Measurements from ENCODE around the gene KRTAP21-2.

Gene KRTAP21-2

GRCh38 chr21:30718239-30718909, 28.7 kb downstream of the KRTAP21-2 start, which contains the start of gene KRTAP21-3:
TSS of gene KRTAP21-3 (minus strand) at chr21:30718777. CDS start at chr21:30718759, 18 bp downstream.
- Mint-ChIP-seq H3K36me3 (ENCODE audit: low read depth) (no peaks in the 10 kb centered on the region), H3K27me3 (ENCODE audit: low read depth) (no peaks in the 10 kb centered on the region), H3K4me3 (no peak within 1 kb of the TSS), H3K27ac (no peak within 1 kb of the TSS), H3K4me1 (no peaks in the 10 kb centered on the region), H3K9me3 (peaks cover 4% of the 10 kb centered on the region)
- no peak for TF ChIP-seq CTCF (IDR thresholded peaks at IDR 0.05; ENCODE audit: unreplicated experiment in 3 of 3)

- Mint-ChIP-seq H3K27me3 (ENCODE audit: low read depth) (no peaks in the 10 kb centered on the region), H3K4me3 (no peak overlapping the region), H3K36me3 (ENCODE audit: low read depth) (no peaks in the 10 kb centered on the region), H3K9me3 (peaks cover 4% of the 10 kb centered on the region), H3K4me1 (no peaks in the 10 kb centered on the region), H3K27ac (no peak overlapping the region)
- TF ChIP-seq CTCF (IDR thresholded peaks at IDR 0.05; ENCODE audit: unreplicated experiment in 3 of 3) = no peak
Measured at GRCh38 chr21:30717105-30717504, 30.0 kb downstream of the KRTAP21-2 start.

GRCh38 chr21:30714946-30715345, 32.1 kb downstream of the KRTAP21-2 start:
- Mint-ChIP-seq H3K4me3 (no peak overlapping the region), H3K27me3 (ENCODE audit: low read depth) (peaks cover 3% of the 10 kb centered on the region), H3K27ac (no peak overlapping the region), H3K4me1 (no peaks in the 10 kb centered on the region), H3K36me3 (ENCODE audit: low read depth) (no peaks in the 10 kb centered on the region), H3K9me3 (peaks cover 10% of the 10 kb centered on the region)
- no peak for TF ChIP-seq CTCF (IDR thresholded peaks at IDR 0.05; ENCODE audit: unreplicated experiment in 3 of 3)

GRCh38 chr21:30714456-30714855, 32.6 kb downstream of the KRTAP21-2 start:
- Mint-ChIP-seq H3K9me3 (peaks cover 10% of the 10 kb centered on the region), H3K27ac (no peak overlapping the region), H3K27me3 (ENCODE audit: low read depth) (peaks cover 3% of the 10 kb centered on the region), H3K36me3 (ENCODE audit: low read depth) (no peaks in the 10 kb centered on the region), H3K4me1 (no peaks in the 10 kb centered on the region), H3K4me3 (no peak overlapping the region)
- no peak for TF ChIP-seq CTCF (IDR thresholded peaks at IDR 0.05; ENCODE audit: unreplicated experiment in 3 of 3)

GRCh38 chr21:30713766-30714165, 33.3 kb downstream of the KRTAP21-2 start:
- peaks cover 10% of the 10 kb centered on the region for H3K9me3 Mint-ChIP-seq
- no peaks in the 10 kb centered on the region for H3K36me3 Mint-ChIP-seq (ENCODE audit: low read depth)
- no peak overlapping the region for H3K27ac Mint-ChIP-seq
- TF ChIP-seq CTCF (IDR thresholded peaks at IDR 0.05; ENCODE audit: unreplicated experiment in 3 of 3) = no peak
- peaks cover 3% of the 10 kb centered on the region for H3K27me3 Mint-ChIP-seq (ENCODE audit: low read depth)
- H3K4me1 Mint-ChIP-seq = no peaks in the 10 kb centered on the region
- H3K4me3 Mint-ChIP-seq = no peak overlapping the region

GRCh38 chr21:30710499-30710898, 36.6 kb downstream of the KRTAP21-2 start:
- no peak for TF ChIP-seq CTCF (IDR thresholded peaks at IDR 0.05; ENCODE audit: unreplicated experiment in 3 of 3)
- H3K27me3 Mint-ChIP-seq (ENCODE audit: low read depth) = peaks cover 3% of the 10 kb centered on the region
- H3K4me3 Mint-ChIP-seq = no peak overlapping the region
- H3K9me3 Mint-ChIP-seq = peaks cover 10% of the 10 kb centered on the region
- H3K36me3 Mint-ChIP-seq (ENCODE audit: low read depth) = no peaks in the 10 kb centered on the region
- no peak overlapping the region for H3K27ac Mint-ChIP-seq
- no peaks in the 10 kb centered on the region for H3K4me1 Mint-ChIP-seq

Data from nephron (organoid).